OCI-LY7 (cell line): ENCODE measurements around the gene LPCAT3. TPM values are rescaled to one million over a fixed set of nuclear protein-coding genes. Genes with fewer than 3 reads are reported as not detected.

ENCODE experiments used
- BruUV-seq: library from RNA; stranded (reverse); fragments of 400-500 nt; replicated peaks from 2 replicates; lab custom pipeline; 2021; lab: Mats Ljungman, UMichigan
- CTCF ChIA-PET: fragments of 300-600 bp; sonication (Branson Sonifier 250); formaldehyde crosslinking; loops from one replicate; lab custom pipeline; 2022; ENCODE audit warnings: antibody characterized with exemption; ENCODE audit not compliant: unreplicated experiment; lab: Charles Lee
- POLR2A ChIA-PET: fragments of 300-600 bp; sonication (Branson Sonifier 250); formaldehyde crosslinking; loops from one replicate; lab custom pipeline; 2022; ENCODE audit warnings: antibody characterized with exemption; lab: Charles Lee
- DNase-seq: peaks from one replicate; pipeline ENCODE4 v3.0.0-alpha.2; 2015; ENCODE audit warnings: low spot score
- H2AFZ ChIP-seq: fragments of 200-600 bp; sonication (generic), shearing (Covaris generic); 2 replicates; pipeline ENCODE4 v1.6.1; 2014; ENCODE audit warnings: mild to moderate bottlenecking, antibody characterized with exemption, low read length, moderate library complexity
- H3K27ac ChIP-seq: fragments of 200-600 bp; sonication (generic); 2 replicates; pipeline ENCODE4 v1.5.1; 2014; ENCODE audit warnings: mixed run types, low read depth, mild to moderate bottlenecking, moderate library complexity, low read length, inconsistent platforms; ENCODE audit not compliant: poor library complexity, severe bottlenecking
- H3K36me3 ChIP-seq: fragments of 200-600 bp; sonication (generic); 2 replicates; pipeline ENCODE4 v1.6.1; 2014; ENCODE audit warnings: mild to moderate bottlenecking, antibody characterized with exemption, low read length, moderate library complexity, mixed read lengths; ENCODE audit not compliant: insufficient read depth
- H3K4me1 ChIP-seq: fragments of 200-600 bp; sonication (generic); 2 replicates; pipeline ENCODE4 v1.5.1; 2014; ENCODE audit warnings: mild to moderate bottlenecking, low read length; ENCODE audit not compliant: insufficient read depth, poor library complexity, severe bottlenecking
- H3K4me2 ChIP-seq: fragments of 200-600 bp; sonication (generic); 2 replicates; pipeline ENCODE4 v1.6.1; 2014; ENCODE audit warnings: mild to moderate bottlenecking, low read length
- H3K4me3 ChIP-seq: fragments of 200-600 bp; sonication (generic); 2 replicates; pipeline ENCODE4 v1.5.1; 2014; ENCODE audit warnings: mild to moderate bottlenecking, low read depth, low read length; ENCODE audit not compliant: poor library complexity, severe bottlenecking
- H3K79me2 ChIP-seq: fragments of 200-600 bp; sonication (generic); 2 replicates; pipeline ENCODE4 v1.6.1; 2016; ENCODE audit warnings: low read depth, mild to moderate bottlenecking, low read length, moderate library complexity, mixed read lengths; ENCODE audit not compliant: insufficient read depth
- H3K9me2 ChIP-seq: fragments of 200-600 bp; sonication (generic); 2 replicates; pipeline ENCODE4 v1.6.1; 2016; ENCODE audit warnings: mild to moderate bottlenecking, low read length, mixed read lengths; ENCODE audit not compliant: insufficient read depth
- H3K9me3 ChIP-seq: fragments of 200-600 bp; sonication (generic); 2 replicates; pipeline ENCODE4 v1.6.1; 2014; ENCODE audit warnings: mild to moderate bottlenecking, mixed run types, low read length, mixed read lengths
- H4K20me1 ChIP-seq: fragments of 200-600 bp; sonication (generic); 2 replicates; pipeline ENCODE4 v1.6.1; 2014; ENCODE audit warnings: mild to moderate bottlenecking, antibody characterized with exemption, low read length, moderate library complexity, mixed read lengths; ENCODE audit not compliant: insufficient read depth
- EZH2phosphoT487 ChIP-seq: fragments of 200-600 bp; sonication (generic); IDR thresholded peaks from 2 replicates; pipeline ENCODE4 v1.6.1; 2018; ENCODE audit warnings: low read depth, borderline replicate concordance, mild to moderate bottlenecking, mixed run types, antibody characterized with exemption, low read length, moderate library complexity, mixed read lengths
- intact Hi-C: fragments of 100-400 bp; cut with micrococcal nuclease; formaldehyde crosslinking; loops from one replicate; pipeline ENCODE4 v1.10.0; 2022; ENCODE audit not compliant: unreplicated experiment
- total RNA-seq, 2 experiments: library from RNA; depleted of rRNA in 1 of 2; stranded (reverse); fragments of >200 nt in 1 of 2; shearing (Covaris generic) in 1 of 2; gene quantifications; 2 replicates each; pipeline ENCODE4 v1.2.3, GENCODE V29; 2014 to 2022
- TF ChIP-seq, protein P1 (sequence below): fragments of 200-600 bp; sonication (generic); conservative IDR thresholded peaks from 2 replicates; pipeline ENCODE4 v1.5.1; 2014; ENCODE audit warnings: mild to moderate bottlenecking, antibody characterized with exemption, low read length, moderate library complexity, mixed read lengths

The LPCAT3 gene
- total RNA-seq, 2 experiments from 2014 or later = 17.4 to 29.7 TPM

DNA sequence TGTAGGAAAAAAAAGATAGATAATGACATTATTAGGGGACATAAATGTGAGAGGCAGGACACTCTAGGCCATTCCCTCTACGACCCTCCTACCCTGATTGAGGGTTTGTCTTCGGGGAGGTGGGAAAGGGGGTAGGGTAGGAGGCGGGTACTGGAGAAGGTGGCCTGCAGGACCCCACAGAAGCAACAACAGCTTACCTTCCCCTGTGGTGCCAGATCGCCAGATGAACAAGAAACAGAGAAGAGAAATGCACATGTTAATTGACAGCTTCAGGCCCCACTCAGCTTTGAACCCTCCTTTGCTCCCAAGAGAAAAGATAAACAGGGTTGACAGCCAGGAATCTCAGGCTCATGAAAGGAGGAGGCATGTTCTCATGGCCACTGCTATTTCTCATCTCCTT, 52.6 kb downstream of the LPCAT3 start:
- peaks cover 31% of the 10 kb centered on the region for H3K79me2 ChIP-seq
- no peak for TF ChIP-seq EZH2phosphoT487
- TF ChIP-seq, protein P1, sequence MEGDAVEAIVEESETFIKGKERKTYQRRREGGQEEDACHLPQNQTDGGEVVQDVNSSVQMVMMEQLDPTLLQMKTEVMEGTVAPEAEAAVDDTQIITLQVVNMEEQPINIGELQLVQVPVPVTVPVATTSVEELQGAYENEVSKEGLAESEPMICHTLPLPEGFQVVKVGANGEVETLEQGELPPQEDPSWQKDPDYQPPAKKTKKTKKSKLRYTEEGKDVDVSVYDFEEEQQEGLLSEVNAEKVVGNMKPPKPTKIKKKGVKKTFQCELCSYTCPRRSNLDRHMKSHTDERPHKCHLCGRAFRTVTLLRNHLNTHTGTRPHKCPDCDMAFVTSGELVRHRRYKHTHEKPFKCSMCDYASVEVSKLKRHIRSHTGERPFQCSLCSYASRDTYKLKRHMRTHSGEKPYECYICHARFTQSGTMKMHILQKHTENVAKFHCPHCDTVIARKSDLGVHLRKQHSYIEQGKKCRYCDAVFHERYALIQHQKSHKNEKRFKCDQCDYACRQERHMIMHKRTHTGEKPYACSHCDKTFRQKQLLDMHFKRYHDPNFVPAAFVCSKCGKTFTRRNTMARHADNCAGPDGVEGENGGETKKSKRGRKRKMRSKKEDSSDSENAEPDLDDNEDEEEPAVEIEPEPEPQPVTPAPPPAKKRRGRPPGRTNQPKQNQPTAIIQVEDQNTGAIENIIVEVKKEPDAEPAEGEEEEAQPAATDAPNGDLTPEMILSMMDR = no peak
- intact Hi-C loops = loop anchor here (1.0 kb wide), 2 partner anchors 21 to 43 kb away; partner anchors contain the start of gene C12orf57

DNA sequence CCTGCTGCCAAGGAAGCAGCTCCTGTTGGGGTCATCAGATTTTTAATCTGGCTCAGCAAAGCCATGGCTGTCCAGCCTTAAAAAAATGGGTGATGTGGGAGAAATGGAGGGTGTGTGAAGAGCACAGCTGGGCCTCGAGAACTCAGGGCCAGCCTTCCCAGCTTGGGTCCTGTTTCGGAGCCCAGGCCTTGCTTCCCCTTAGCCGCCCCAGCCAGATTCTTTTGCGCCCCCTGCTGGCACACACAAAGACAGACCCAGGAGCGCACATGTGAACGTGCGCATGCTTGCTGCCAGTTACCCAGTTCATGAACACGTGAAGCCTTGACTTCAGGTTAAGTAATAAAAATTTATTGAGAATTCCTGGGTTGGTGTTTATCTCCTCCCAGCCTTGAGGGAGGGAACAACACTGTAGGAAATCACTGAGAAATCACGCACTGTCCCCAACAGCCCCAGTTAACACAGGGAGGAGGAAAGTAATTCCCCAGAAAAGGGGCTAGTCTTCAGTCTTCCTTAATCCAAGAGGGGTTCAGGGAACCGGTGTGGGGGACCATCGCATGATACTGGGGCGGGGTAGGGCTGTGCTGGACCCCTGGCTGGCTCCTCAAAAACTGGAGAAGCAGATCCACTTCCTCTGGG, 53.1 kb downstream of the LPCAT3 start:
- H3K9me2 ChIP-seq = no peaks in the 10 kb centered on the region
- peaks cover 27% of the 10 kb centered on the region for H3K79me2 ChIP-seq
- H3K4me3 ChIP-seq = no peak overlapping the region
- no peaks in the 10 kb centered on the region for H3K9me3 ChIP-seq
- 0 out of 2 replicates have a peak, but pooled peaks cover 3% of the 10 kb centered on the region for H4K20me1 ChIP-seq
- CTCF ChIA-PET = interaction anchor here (10.6 kb wide), 1 partner anchor 20 kb away, joined by 110 read pairs; the partner anchor contains the start of genes C12orf57 and RNU7-1
- peak; percentile 86 for DNase-seq
- TF ChIP-seq EZH2phosphoT487 = no peak
- TF ChIP-seq, protein P1 = peak; percentile 98
- BruUV-seq = no TSS peak
- peaks cover 64% of the 10 kb centered on the region for H3K36me3 ChIP-seq
- peaks cover 69% of the 10 kb centered on the region for H3K4me1 ChIP-seq
- H3K4me2 ChIP-seq = peak overlapping the region; percentile 17
- peak overlapping the region; percentile 64 for H3K27ac ChIP-seq
- POLR2A ChIA-PET = interaction anchor here (0.7 to 3.8 kb wide), 5 partner anchors 11 to 92 kb away, joined by 3 to 55 read pairs (median 3); partner anchors contain the start of genes C12orf57, RNU7-1 and SPSB2
- no peak overlapping the region for H2AFZ ChIP-seq
- intact Hi-C loops = loop anchor here (1.0 kb wide), 2 partner anchors 21 to 43 kb away; partner anchors contain the start of gene C12orf57

More for the DNA sequence above, 52.6 kb downstream of the LPCAT3 start:
- BruUV-seq = no TSS peak
- POLR2A ChIA-PET = interaction anchor here (1.4 to 3.8 kb wide), 2 partner anchors 11 to 20 kb away, joined by 3 to 55 read pairs; partner anchors contain the start of genes C12orf57 and RNU7-1
- H3K4me1 ChIP-seq = peaks cover 63% of the 10 kb centered on the region
- no peak overlapping the region for H2AFZ ChIP-seq
- H4K20me1 ChIP-seq = 0 out of 2 replicates have a peak, but pooled peaks cover 3% of the 10 kb centered on the region
- H3K4me3 ChIP-seq = no peak overlapping the region
- CTCF ChIA-PET = no interaction called here
- DNase-seq = no peak
- peaks cover 65% of the 10 kb centered on the region for H3K36me3 ChIP-seq
- peak overlapping the region; percentile 64 for H3K27ac ChIP-seq
- H3K4me2 ChIP-seq = peak overlapping the region; percentile 10
- no peaks in the 10 kb centered on the region for H3K9me2 ChIP-seq
- H3K9me3 ChIP-seq = no peaks in the 10 kb centered on the region
